ENCODE data around the gene ST7.

- no peak for TF ChIP-seq CTCF (optimal IDR thresholded peaks at IDR 0.05 in 1 of 3, IDR thresholded peaks at IDR 0.05 in 1 of 3, conservative IDR thresholded peaks at IDR 0.05 in 1 of 3; ENCODE audit: extremely low read depth in 1 of 3, insufficient read depth in 2 of 3, low read length in 3 of 3)
- TF ChIP-seq EZH2 (IDR thresholded peaks at IDR 0.05; ENCODE audit: low read length): no peak
Measured at GRCh38 chr7:117086788-117087187, 133.5 kb downstream of the ST7 start.
